Measurements from ENCODE around the gene DUT. TPM values are rescaled to one million over a fixed set of nuclear protein-coding genes. Genes with fewer than 3 reads are reported as not detected.

The DUT gene
- total RNA-seq, 2 donors from 2014 or later, result 47.4 to 53.9 TPM

- intact Hi-C loops (cut with DNase I, micrococcal nuclease), result no loop called here
- DNase-seq (no peak), ATAC-seq (no peak)
Measured at GRCh38 chr15:48389691-48390143, 58.5 kb downstream of the DUT start.

- DNase-seq (no peak), ATAC-seq (no peak)
- intact Hi-C loops (cut with DNase I, micrococcal nuclease), result no loop called here
Measured at GRCh38 chr15:48391950-48392349, 60.7 kb downstream of the DUT start.

GRCh38 chr15:48392356-48392755 is 61.1 kb downstream of the DUT start:
- ATAC-seq, result no peak
- intact Hi-C loops (cut with DNase I, micrococcal nuclease), result no loop called here
- DNase-seq, result peak in 1 of 2 donors; percentile 41

Other genes starting within 250 kb of the DUT start
- gene SLC24A5, start 210.4 kb upstream of the DUT start, total RNA-seq, result not detected
- 10 to 100 TPM; 12.3 to 13.2 TPM for gene MYEF2, start 153.1 kb upstream of the DUT start, total RNA-seq
- gene CTXN2, start 139.8 kb upstream of the DUT start, total RNA-seq, result not detected
- not detected for gene SLC12A1, start 125.1 kb upstream of the DUT start, total RNA-seq